MCF 10A (cell line): ENCODE measurements around the gene KCNMA1. TPM values are rescaled to one million over a fixed set of nuclear protein-coding genes. Genes with fewer than 3 reads are reported as not detected.

Experiments used
- BruUV-seq: library from RNA; stranded (reverse); fragments of 400-500 nt; replicated peaks from 2 replicates; lab custom pipeline; 2021; lab: Mats Ljungman, UMichigan
- CTCF ChIA-PET: fragments of 300-600 bp; sonication (Branson Sonifier 250); formaldehyde crosslinking; extraction: SDS; loops from one replicate; lab custom pipeline; 2021; ENCODE audit warnings: antibody characterized with exemption, inconsistent platforms; lab: Yijun Ruan, JAX
- POLR2A ChIA-PET: fragments of 300-600, 350-650 bp; sonication (Branson Sonifier 250); formaldehyde crosslinking; extraction: SDS; loops from one replicate; lab custom pipeline; 2020; ENCODE audit warnings: antibody characterized with exemption, inconsistent platforms; lab: Yijun Ruan, JAX
- DNase-seq: peaks from one replicate; pipeline ENCODE4 v3.0.0-alpha.2; 2018; ENCODE audit not compliant: unreplicated experiment
- H3K27ac Mint-ChIP-seq: one replicate; pipeline ENCODE4 v1.8.0; 2022; ENCODE audit warnings: mild to moderate bottlenecking, low read depth, mixed read lengths; ENCODE audit not compliant: unreplicated experiment
- H3K27me3 Mint-ChIP-seq: one replicate; pipeline ENCODE4 v1.8.0; 2022; ENCODE audit warnings: mixed read lengths; ENCODE audit not compliant: insufficient read depth, unreplicated experiment
- H3K36me3 Mint-ChIP-seq: one replicate; pipeline ENCODE4 v1.8.0; 2022; ENCODE audit warnings: mild to moderate bottlenecking, moderate library complexity, mixed read lengths; ENCODE audit not compliant: insufficient read depth, unreplicated experiment
- H3K4me1 Mint-ChIP-seq: one replicate; pipeline ENCODE4 v1.8.0; 2022; ENCODE audit warnings: mixed read lengths; ENCODE audit not compliant: insufficient read depth, unreplicated experiment
- H3K4me3 Mint-ChIP-seq: one replicate; pipeline ENCODE4 v1.8.0; 2022; ENCODE audit warnings: mild to moderate bottlenecking, moderate library complexity, mixed read lengths; ENCODE audit not compliant: unreplicated experiment
- H3K9me3 Mint-ChIP-seq: one replicate; pipeline ENCODE4 v1.8.0; 2022; ENCODE audit warnings: mixed read lengths; ENCODE audit not compliant: unreplicated experiment
- CTCF ChIP-seq: fragments of 200-600 bp; IDR thresholded peaks from one replicate; pipeline ENCODE4 v1.8.0; 2022; ENCODE audit warnings: antibody characterized with exemption, mild to moderate bottlenecking; ENCODE audit not compliant: unreplicated experiment
- intact Hi-C: fragments of 100-400 bp; cut with micrococcal nuclease; formaldehyde crosslinking; loops from 2 replicates; pipeline ENCODE4 v1.14.1; 2022
- total RNA-seq: library from RNA; stranded (reverse); gene quantifications from 2 replicates; pipeline ENCODE4 v1.2.3, GENCODE V29; 2022

Gene KCNMA1
- total RNA-seq, 1 experiment from 2014 or later, result 7.5 TPM

GRCh38 chr10:77263700-77264099 is 373.9 kb downstream of the KCNMA1 start:
- H3K27me3 Mint-ChIP-seq, result no peaks in the 10 kb centered on the region
- CTCF ChIA-PET, result no interaction called here

GRCh38 chr10:77261146-77261545 is 376.5 kb downstream of the KCNMA1 start:
- H3K36me3 Mint-ChIP-seq, result no peaks in the 10 kb centered on the region
- peaks cover 9% of the 10 kb centered on the region for H3K9me3 Mint-ChIP-seq
- H3K27me3 Mint-ChIP-seq, result no peaks in the 10 kb centered on the region
- CTCF ChIA-PET, result no interaction called here
- BruUV-seq, result no TSS peak
- intact Hi-C loops, result no loop called here
- H3K27ac Mint-ChIP-seq, result no peak overlapping the region
- no peak for TF ChIP-seq CTCF
- POLR2A ChIA-PET, result no interaction called here
- no peak for DNase-seq
- H3K4me1 Mint-ChIP-seq, result no peaks in the 10 kb centered on the region
- H3K4me3 Mint-ChIP-seq, result no peak overlapping the region

More at GRCh38 chr10:77263700-77264099, 373.9 kb downstream of the KCNMA1 start:
- Mint-ChIP-seq H3K9me3 (no peaks in the 10 kb centered on the region), H3K36me3 (no peaks in the 10 kb centered on the region), H3K4me3 (no peak overlapping the region), H3K27ac (no peak overlapping the region), H3K4me1 (no peaks in the 10 kb centered on the region)
- POLR2A ChIA-PET, result no interaction called here
- intact Hi-C loops, result no loop called here
- no TSS peak for BruUV-seq
- no peak for DNase-seq
- TF ChIP-seq CTCF, result no peak

GRCh38 chr10:77259171-77259874 is 378.3 kb downstream of the KCNMA1 start:
- DNase-seq, result no peak
- ChIA-PET POLR2A (interaction anchor here (0.6 kb wide), 2 partner anchors 325 to 421 kb away, joined by 3 read pairs; no protein-coding TSS in a partner anchor), CTCF (interaction anchor here (0.6 kb wide), 1 partner anchor 379 kb away, joined by 6 read pairs; no protein-coding TSS in a partner anchor)
- H3K27ac Mint-ChIP-seq, result no peak overlapping the region
- H3K36me3 Mint-ChIP-seq, result no peaks in the 10 kb centered on the region
- no peak overlapping the region for H3K4me3 Mint-ChIP-seq
- no TSS peak for BruUV-seq
- no peak for TF ChIP-seq CTCF
- peaks cover 7% of the 10 kb centered on the region for H3K4me1 Mint-ChIP-seq
- peaks cover 9% of the 10 kb centered on the region for H3K9me3 Mint-ChIP-seq
- intact Hi-C loops, result loop anchor here (10.0 kb wide), 1 partner anchor 245 kb away; no protein-coding TSS in a partner anchor
- H3K27me3 Mint-ChIP-seq, result no peaks in the 10 kb centered on the region

- no peaks in the 10 kb centered on the region for H3K27me3 Mint-ChIP-seq
- H3K36me3 Mint-ChIP-seq, result peaks cover 5% of the 10 kb centered on the region
- BruUV-seq, result no TSS peak
- peaks cover 9% of the 10 kb centered on the region for H3K9me3 Mint-ChIP-seq
- no peak overlapping the region for H3K27ac Mint-ChIP-seq
- intact Hi-C loops, result loop anchor here (10.0 kb wide), 1 partner anchor 248 kb away; no protein-coding TSS in a partner anchor
- ChIA-PET POLR2A (interaction anchor here (1.0 kb wide), 1 partner anchor 92 kb away, joined by 3 read pairs; no protein-coding TSS in a partner anchor), CTCF (interaction anchor here (1.4 kb wide), 1 partner anchor 385 kb away, joined by 3 read pairs; no protein-coding TSS in a partner anchor)
- no peak overlapping the region for H3K4me3 Mint-ChIP-seq
- no peak for TF ChIP-seq CTCF
- no peak for DNase-seq
- H3K4me1 Mint-ChIP-seq, result peaks cover 13% of the 10 kb centered on the region
Observed at GRCh38 chr10:77256346-77256745, 381.3 kb downstream of the KCNMA1 start.
